Heart right ventricle (tissue), 16 donors: Measurements from ENCODE around the gene CUBN. TPM values are rescaled to one million over a fixed set of nuclear protein-coding genes. Genes with fewer than 3 reads are reported as not detected.

Experiments used
- ATAC-seq, 8 donors: fragments of 200-7000 bp; cut with Tn5 transposase; one replicate each; pipeline ENCODE4 v1.9.1; 2020; ENCODE audit warnings: mild to moderate bottlenecking in 8 of 8, moderate library complexity in 8 of 8, moderate number of reproducible peaks in 1 of 8
- DNase-seq, 2 donors: peaks; one replicate each; pipeline ENCODE4 v3.0.0-alpha.2; 2020
- H3K27ac ChIP-seq, 10 donors: fragments of 200-600 bp; sonication (generic) in 2 of 10; one replicate each; pipeline versions ENCODE4 v1.5.0 to v1.8.0; 2020 to 2022; ENCODE audit warnings: mild to moderate bottlenecking in 3 of 10
- H3K27me3 ChIP-seq, 7 donors: fragments of 200-600 bp; one replicate each; pipeline ENCODE4 v1.8.0; 2021 to 2022; ENCODE audit warnings: mild to moderate bottlenecking in 2 of 7
- H3K36me3 ChIP-seq, 9 donors: fragments of 200-600 bp; sonication (generic) in 1 of 9; one replicate each; pipeline versions ENCODE4 v1.5.0 to v1.8.0; 2020 to 2022; ENCODE audit warnings: mild to moderate bottlenecking in 2 of 9
- H3K4me1 ChIP-seq, 9 donors: fragments of 200-600 bp; sonication (generic) in 1 of 9; one replicate each; pipeline versions ENCODE4 v1.5.0 to v1.8.0; 2020 to 2022; ENCODE audit warnings: mild to moderate bottlenecking in 4 of 9
- H3K4me3 ChIP-seq, 10 donors: fragments of 200-600 bp; sonication (generic) in 2 of 10; one replicate each; pipeline versions ENCODE4 v1.5.0 to v1.8.0; 2020 to 2022; ENCODE audit warnings: mild to moderate bottlenecking in 7 of 10, moderate library complexity in 2 of 10
- H3K9me3 ChIP-seq, 11 donors: fragments of 200-600 bp in 10 of 11; sonication (generic) in 2 of 11; one replicate each; pipeline versions ENCODE4 v1.5.0 to v1.8.0; 2013 to 2022; ENCODE audit warnings: mild to moderate bottlenecking in 2 of 11, control low read depth in 1 of 11, moderate library complexity in 1 of 11
- WGBS, 2 donors: extraction: QIAGEN DNeasy Blood & Tissue Kit; methylation state at CpG; one replicate each; pipeline ENCODE4 v1.1.7; 2013; ENCODE audit warnings: inconsistent platforms in 1 of 2; 5-methylcytosine and 5-hydroxymethylcytosine counted together
- intact Hi-C, 10 donors: fragments of 100-400 bp; cut with DNase I; formaldehyde crosslinking; loops; one replicate each; pipeline versions ENCODE4 v1.11.1 to v1.14.2; 2022
- polyA plus RNA-seq, 2 donors: library from polyadenylated mRNA; stranded (reverse); fragments of 200-250 nt; gene quantifications; one replicate each; pipeline ENCODE4 v1.2.3, GENCODE V29; 2013
- total RNA-seq, 10 donors: library from RNA; stranded (reverse); fragmentation: NEBNext Ultra II Directional in 3 of 10; extraction: Animal tissue kit (Norgen Biotek cat#: 25700) in 3 of 10; gene quantifications; one replicate each; pipeline versions ENCODE4 v1.2.1 to v1.2.4, GENCODE V29; 2021 to 2023
- TF ChIP-seq, protein P1 (sequence below), 9 donors: fragments of 200-600 bp; sonication (generic) in 2 of 9; IDR thresholded peaks; one replicate each; pipeline versions ENCODE4 v1.5.0 to v1.8.0; 2021 to 2022; ENCODE audit warnings: antibody characterized with exemption in 9 of 9, mild to moderate bottlenecking in 5 of 9, moderate library complexity in 1 of 9
- donor health status: Arrhythmogenic right ventricular cardiomyopathy.
- donor health status: ischemic (EF 13 %, LVEDD 7.1; RV severe dilation, severe dysfunction).
- donor health status: healthy with polysubstance abuse.
- donor health status: DM: no; HTN: yes; CAD: no.
- donor health status: DM: no; HTN: no; CAD: no.
- donor health status: ischemic (EF 25% LVEDD 6.9; RV normal size, moderate dysfunction).
- donor health status: ischemic (EF 25% LVEDD 5.7; RV mildly dilated, moderate dysfunction).
- donor health status: healthy.
- donor health status: DM: yes; HTN: yes; CAD: no.
- donor health status: Ischemic cardiomyopathy.
- donor health status: ischemic (EF 35%, LVEDD 5.7; RV mildly dilated, moderate dysfunction).
- donor health status: nonischemic (EF 11% LVEDD 7.7; RV severe dilation, severe dysfunction).
- donor health status: DM: yes; HTN: yes; CAD: no.
- donor health status: PGD.
- donor health status: ischemic (EF 29% LVEDD 5.4; RV normal size, mild dysfunction).
- donor health status: nonischemic (EF 23%, LVEDD 6.1; RV moderate dilation, normal function).

The CUBN gene
- total and polyA plus RNA-seq, 12 donors, result 0.13 to 1.2 (median 0.42) TPM

DNA sequence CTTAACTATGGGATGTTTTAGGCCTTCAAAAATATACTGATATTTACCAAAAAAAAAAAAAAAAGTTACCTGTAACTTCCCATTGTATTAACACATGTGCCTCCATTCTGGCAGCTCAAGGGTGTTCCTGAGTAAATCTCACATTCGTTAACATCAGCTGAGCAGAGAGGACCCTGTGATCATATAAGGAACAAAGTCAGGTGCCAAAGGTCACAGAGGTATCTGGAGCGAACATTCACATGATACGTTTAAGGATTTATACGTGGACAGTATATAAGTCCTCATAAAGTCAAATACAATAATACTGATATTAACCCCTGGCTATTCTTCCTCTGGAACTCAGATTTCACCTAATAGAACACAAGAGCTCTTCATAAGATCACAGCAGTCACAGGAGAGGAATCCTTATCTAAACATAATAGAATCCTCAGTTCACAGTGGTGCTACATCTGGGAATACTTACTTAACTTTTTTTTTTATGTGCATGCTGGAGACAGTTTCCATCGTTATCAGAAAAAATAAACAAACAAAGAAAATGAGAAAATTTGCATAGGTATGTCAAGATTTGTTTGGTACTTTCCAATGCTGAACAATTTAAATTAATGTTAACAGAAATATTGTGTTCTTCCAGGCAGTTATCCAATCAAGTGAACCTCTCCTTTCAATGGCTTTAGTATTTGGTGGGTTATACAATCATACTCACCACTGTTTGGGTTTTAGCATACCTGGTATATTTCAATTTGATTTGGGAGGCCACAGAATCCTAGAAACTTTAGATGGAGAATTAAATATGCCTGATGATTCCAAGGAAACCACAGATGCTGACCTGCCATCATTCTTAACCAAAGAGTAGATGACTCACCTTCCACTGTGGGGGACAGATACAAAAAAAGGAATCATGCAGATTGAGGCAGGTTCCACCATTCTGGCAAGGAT, 6.6 kb downstream of the CUBN start:
- intact Hi-C loops, result no loop called here
- 73 to 79% methylated on average over 5 of the region's 5 CpGs for WGBS, 2 donors
- TF ChIP-seq, protein P1, sequence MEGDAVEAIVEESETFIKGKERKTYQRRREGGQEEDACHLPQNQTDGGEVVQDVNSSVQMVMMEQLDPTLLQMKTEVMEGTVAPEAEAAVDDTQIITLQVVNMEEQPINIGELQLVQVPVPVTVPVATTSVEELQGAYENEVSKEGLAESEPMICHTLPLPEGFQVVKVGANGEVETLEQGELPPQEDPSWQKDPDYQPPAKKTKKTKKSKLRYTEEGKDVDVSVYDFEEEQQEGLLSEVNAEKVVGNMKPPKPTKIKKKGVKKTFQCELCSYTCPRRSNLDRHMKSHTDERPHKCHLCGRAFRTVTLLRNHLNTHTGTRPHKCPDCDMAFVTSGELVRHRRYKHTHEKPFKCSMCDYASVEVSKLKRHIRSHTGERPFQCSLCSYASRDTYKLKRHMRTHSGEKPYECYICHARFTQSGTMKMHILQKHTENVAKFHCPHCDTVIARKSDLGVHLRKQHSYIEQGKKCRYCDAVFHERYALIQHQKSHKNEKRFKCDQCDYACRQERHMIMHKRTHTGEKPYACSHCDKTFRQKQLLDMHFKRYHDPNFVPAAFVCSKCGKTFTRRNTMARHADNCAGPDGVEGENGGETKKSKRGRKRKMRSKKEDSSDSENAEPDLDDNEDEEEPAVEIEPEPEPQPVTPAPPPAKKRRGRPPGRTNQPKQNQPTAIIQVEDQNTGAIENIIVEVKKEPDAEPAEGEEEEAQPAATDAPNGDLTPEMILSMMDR (IDR thresholded peaks at IDR 0.05), result no peak
- ATAC-seq (no peak), DNase-seq (no peak)
- Histone ChIP-seq H3K36me3 (peaks cover 0 to 3% (median 0%) of the 10 kb centered on the region in 9 donors), H3K27ac (no peak overlapping the region), H3K9me3 (no peaks in the 10 kb centered on the region), H3K4me1 (no peaks in the 10 kb centered on the region), H3K4me3 (no peak overlapping the region), H3K27me3 (no peaks in the 10 kb centered on the region)

DNA sequence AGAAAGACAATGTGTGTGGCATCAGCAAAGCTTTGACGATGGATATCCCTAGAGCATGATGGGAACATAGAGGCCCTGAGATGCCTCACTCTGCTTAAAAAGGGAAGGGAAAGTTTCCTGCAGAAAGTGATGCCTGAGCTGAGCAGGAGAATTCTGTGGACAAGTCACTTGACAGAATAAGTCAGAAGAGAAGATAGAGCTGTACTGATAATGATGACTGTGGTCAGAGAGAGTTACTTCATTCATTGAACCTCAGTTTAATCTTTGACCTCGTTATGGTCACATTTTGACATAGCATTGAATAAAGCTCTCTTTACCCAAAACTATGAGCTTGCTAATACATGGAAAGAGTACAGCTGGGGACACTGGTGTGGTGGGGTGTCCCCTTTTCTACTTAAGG, 7.6 kb downstream of the CUBN start:
- Histone ChIP-seq H3K27ac (no peak overlapping the region), H3K4me3 (no peak overlapping the region), H3K27me3 (no peaks in the 10 kb centered on the region), H3K36me3 (peaks cover 0 to 3% (median 0%) of the 10 kb centered on the region in 9 donors), H3K4me1 (no peaks in the 10 kb centered on the region), H3K9me3 (no peaks in the 10 kb centered on the region)
- intact Hi-C loops, result no loop called here
- DNase-seq (no peak), ATAC-seq (no peak)
- WGBS, 2 donors, result 80 to 83% methylated on average over 2 of the region's 2 CpGs
- TF ChIP-seq, protein P1 (IDR thresholded peaks at IDR 0.05), result no peak

DNA sequence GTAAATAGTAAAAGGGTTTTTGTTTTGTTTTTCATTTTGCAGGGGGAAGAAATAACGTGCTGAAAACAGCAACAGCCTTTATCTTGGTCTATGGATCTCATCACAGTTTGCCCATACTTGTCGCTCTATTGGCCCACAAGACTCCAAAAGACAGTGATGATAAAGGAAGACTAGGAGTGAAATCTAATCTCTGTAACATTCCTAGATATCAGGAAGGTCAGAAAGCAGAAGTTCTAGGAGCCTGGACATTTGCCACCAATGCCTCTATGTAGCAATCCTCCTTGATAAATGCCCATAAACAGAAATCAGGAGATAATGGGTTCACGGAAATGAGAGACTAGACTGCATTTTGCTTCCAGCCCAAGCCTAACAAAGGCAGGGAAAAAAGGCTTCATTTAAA, 8.9 kb downstream of the CUBN start:
- no peak overlapping the region for H3K4me3 ChIP-seq
- H3K27ac ChIP-seq, result no peak overlapping the region
- H3K9me3 ChIP-seq, result no peaks in the 10 kb centered on the region
- intact Hi-C loops, result no loop called here
- ATAC-seq, result no peak
- peaks cover 0 to 3% (median 0%) of the 10 kb centered on the region in 9 donors for H3K36me3 ChIP-seq
- DNase-seq, result no peak
- no peaks in the 10 kb centered on the region for H3K27me3 ChIP-seq
- H3K4me1 ChIP-seq, result no peaks in the 10 kb centered on the region
- 58 to 61% methylated on average over 3 of the region's 3 CpGs for whole genome bisulfite sequencing, 2 donors
- TF ChIP-seq, protein P1 (IDR thresholded peaks at IDR 0.05), result no peak

DNA sequence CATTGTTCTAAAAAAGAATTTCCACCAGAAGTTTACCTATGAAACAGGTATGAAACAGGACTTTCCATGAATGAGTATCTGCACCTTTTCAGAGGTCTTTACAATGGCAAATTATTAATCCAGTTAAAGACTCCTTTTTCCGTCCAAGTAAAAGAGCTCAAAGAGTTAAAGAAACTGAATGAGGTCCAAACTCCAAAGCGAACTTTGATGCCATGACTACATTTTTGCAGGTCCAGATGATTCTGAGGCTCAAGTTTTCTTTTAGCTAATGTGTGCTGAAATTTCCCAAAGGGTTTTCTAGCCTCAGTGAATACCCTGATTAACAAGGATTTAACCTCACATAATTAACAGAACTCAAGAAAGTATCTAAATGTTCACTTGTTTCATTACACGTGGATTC, 9.8 kb downstream of the CUBN start:
- TF ChIP-seq, protein P1 (IDR thresholded peaks at IDR 0.05), result no peak
- no peaks in the 10 kb centered on the region for H3K4me1 ChIP-seq
- no peak for DNase-seq
- H3K4me3 ChIP-seq, result no peak overlapping the region
- ATAC-seq, result no peak
- H3K27me3 ChIP-seq, result no peaks in the 10 kb centered on the region
- H3K9me3 ChIP-seq, result no peaks in the 10 kb centered on the region
- H3K27ac ChIP-seq, result no peak overlapping the region
- H3K36me3 ChIP-seq, result peaks cover 0 to 3% (median 0%) of the 10 kb centered on the region in 9 donors
- intact Hi-C loops, result no loop called here
- 74 to 82% methylated on average over 3 of the region's 3 CpGs for WGBS, 2 donors
